HG03571 (cell line): ENCODE results near the gene GLI3.

Experiments
- ATAC-seq: cut with Tn5 transposase; IDR thresholded peaks from one replicate; pipeline ENCODE4 v1.9.1; 2021; ENCODE audit not compliant: unreplicated experiment

Gene GLI3

DNA sequence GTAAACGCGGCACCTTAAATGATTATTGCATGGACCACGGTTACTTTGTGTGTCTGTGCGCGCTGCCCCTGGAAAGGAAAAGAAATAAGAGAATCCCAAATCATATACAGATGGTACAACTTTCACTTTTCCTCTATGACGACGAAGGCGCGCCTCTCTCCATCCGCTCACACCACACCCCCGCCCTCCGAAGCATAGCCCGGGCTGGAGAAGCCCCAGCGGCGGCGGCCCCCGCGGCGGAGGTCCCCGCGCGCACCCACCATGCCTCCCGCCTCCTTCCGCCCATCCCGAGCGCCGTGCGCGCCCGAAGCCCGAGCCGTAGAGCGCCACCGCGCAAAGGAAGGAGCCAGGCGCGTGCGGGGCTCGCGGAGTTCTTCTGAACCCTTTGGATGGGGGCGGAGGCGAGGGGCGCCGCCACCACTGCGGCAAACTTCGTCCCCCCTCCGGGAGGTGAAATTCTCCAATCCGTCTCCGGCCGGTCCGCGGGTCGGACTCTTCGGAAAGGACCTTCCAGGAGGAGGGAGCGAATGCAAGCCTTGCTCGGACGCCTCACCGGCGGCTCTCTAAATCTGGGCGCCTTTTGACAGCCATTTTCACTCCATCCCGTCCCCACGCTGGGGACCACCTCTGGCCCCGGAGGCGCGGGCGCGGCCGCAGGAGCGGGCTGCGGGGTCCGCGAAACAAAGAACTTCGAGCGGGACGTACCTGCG, 588 bp downstream of the GLI3 start:
- no peak for ATAC-seq

DNA sequence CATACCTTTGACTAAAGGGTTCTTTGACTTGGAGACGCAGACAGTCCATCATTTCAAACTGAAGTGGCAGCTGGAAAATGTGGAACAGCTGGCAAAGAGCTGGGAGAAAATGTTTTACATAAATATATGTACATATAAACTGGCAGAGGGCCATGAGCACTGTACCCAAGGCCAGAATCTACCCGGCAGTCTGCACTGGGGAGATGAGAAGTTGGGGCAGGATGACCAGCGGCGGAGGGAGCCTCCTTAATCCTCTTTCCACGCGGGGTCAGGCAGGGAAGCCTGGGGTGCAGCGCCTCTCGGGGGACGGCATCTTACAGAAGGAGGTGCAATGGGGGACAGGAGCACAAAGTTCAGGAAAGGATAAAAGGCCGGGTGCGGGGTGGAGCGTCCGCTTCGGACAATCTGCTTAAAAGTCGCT, 1.3 kb downstream of the GLI3 start:
- ATAC-seq: no peak

DNA sequence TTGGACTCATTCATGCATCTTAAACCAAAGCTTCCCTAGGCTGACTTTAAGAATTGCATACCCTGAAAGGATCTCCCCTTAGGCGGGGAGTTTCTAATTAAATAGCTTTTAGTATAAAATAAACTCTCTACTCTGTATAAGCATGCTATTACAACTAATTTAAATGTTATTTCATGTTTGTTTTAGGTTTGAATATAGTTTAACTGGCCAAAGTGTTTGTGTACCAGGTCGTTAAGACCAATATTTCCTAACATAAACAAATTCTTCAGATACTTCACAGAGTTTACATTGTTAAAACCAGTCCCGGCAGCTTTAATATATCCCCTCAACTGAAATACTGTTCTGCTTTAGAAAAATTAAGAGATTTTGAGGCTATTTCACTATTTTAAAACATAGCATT, 2.3 kb downstream of the GLI3 start:
- no peak for ATAC-seq

- no peak for ATAC-seq
Measured at GRCh38 chr7:42233695-42234331, 3.2 kb downstream of the GLI3 start.

DNA sequence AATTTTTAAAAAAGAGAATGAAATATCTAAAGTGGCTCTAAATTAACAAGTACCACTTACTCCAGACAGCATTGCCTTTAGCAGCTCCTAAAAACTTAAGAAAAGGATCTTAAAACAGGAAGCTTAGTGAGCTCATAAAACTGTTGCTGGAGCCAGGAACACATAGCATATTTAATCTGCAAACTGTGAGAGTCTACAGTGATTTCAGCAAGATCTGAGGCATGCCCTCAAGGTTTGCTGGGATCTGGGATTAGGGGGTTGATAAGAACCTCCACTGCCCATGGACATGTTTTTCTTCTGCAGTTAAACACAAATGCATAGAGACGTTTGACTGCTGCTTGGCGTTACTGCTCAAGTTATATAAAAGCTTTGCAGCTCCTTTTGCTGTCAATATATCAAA, 3.8 kb downstream of the GLI3 start:
- ATAC-seq: no peak

DNA sequence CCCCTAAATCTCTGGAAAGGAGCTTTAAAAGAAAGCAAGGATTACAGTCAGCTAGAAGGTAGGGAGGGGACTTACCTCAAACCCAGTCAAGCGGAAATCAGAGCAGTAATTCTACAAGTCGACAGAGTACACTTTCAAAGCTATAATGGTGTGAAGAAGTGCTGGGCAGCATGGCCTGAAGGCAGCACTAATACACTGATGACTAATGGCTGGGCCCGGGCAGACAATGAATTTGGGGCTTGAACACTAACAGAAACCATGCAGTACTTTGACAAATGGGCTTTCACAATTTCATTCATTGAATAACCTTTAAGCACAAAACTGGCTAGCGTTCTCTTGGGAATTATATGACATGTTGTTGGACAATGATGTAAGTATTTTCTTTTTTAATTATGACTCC, 4.7 kb downstream of the GLI3 start:
- no peak for ATAC-seq

GRCh38 chr7:42231043-42231787, 5.8 kb downstream of the GLI3 start:
- no peak for ATAC-seq

DNA sequence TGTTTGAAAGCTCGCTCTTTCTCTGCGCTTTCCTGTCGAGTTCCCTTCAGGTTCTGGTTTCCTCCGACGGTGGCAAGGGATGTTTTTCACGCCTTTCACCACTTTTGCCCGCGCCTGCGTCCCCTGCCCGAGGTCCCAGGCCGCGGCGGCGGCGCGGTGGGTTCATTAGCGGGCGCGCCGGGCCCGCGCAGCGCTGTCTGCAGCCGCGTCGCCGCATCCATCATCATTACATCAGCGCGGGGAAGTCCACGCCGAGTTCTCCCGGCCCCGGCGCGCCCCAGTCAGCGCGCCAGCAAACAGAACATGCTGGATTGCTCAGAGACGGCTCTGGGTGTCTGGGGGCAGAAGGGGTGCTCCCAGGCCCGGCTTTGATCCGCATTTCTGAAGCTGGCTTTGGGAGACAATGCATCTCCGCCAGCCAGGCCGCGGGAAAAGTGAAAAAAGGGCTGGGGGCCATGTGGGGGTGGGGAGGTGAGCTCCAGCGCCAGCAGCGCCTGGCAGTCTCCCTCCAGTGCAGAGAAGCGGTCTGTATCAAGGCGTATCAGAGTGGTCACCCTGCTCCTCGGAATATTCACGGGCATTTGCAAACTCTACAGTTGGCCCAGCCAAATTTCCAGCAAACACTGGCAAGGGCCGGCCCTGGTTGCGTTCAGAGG, 8.9 kb downstream of the GLI3 start:
- ATAC-seq: no peak

GRCh38 chr7:42227541-42227935, 9.5 kb downstream of the GLI3 start:
- ATAC-seq: no peak

- ATAC-seq: no peak
Measured at GRCh38 chr7:42227021-42227420, 10.0 kb downstream of the GLI3 start.

DNA sequence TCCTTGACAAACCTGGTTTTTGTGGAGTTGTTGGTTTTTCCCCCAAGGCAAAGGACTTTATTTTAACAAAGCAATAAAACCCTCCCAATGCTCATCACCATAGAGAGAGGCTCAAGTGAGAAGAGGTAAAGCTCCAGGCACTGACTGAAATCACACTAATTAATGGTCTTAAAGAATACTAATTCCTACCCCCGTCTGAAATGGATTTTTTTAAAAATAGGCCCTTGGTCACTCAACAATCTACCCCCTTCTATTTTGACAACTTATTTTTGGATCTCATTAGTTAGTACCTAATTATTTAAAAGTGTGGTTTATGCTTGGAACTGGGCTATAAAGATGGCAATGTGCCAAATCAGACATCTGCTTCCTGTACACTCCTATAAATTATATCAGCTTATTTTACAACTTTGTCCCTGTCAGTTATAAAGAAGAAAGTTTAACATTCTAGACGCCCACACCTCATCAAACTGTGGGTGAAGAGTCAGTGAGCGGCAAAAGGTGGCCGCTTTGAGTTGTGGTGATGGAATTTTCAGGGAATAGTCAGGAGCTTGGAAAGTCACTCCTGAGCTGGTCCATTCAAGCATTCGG, 10.6 kb downstream of the GLI3 start:
- ATAC-seq: no peak

DNA sequence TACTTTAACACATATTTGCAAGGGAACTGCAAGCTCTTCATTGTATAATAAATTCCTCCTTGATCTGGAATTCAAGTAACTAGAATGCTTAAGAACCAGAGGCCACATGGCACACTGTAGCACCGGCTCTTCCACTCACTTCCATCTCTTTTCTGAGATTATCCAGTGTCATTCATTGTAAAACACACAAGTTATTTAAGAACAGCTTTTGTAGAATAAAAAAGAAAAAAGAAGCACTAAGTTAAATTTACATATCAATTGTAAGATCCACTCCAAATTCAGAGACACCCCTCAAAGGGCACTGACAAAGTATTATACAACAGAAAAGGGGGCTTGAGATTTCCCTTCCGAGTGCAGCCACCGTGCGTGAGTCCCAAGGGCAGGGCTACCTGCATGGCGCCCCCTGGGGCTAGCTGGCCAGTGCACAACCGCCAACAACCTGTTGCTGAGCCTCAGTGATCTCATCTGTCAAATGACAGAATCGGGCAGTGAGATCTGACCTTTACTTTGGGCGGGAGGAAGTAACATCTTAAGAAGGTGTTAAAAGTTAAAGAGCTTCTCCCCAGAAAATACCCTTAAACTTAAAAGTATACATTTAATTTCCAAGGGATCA, 12.5 kb downstream of the GLI3 start:
- ATAC-seq: no peak

DNA sequence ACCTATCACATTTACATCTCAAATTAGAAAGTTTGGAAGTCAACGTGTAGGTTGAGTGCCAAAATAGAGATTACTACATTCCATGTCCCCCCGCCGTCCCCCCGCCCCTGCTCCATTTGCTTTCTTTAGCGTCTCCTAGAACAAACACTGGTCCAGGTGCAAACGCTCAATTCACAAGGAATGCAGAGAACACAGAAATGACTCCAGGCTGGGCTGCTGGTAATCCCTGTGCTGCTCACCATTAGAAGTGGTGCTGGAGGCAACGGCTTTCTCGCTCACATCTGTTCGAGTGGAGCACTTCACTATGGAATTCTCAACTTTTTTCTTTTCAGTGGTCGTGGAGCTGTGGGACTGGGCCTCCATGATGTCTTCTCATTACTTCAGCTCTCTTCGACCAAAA, 14.1 kb downstream of the GLI3 start:
- ATAC-seq: no peak

DNA sequence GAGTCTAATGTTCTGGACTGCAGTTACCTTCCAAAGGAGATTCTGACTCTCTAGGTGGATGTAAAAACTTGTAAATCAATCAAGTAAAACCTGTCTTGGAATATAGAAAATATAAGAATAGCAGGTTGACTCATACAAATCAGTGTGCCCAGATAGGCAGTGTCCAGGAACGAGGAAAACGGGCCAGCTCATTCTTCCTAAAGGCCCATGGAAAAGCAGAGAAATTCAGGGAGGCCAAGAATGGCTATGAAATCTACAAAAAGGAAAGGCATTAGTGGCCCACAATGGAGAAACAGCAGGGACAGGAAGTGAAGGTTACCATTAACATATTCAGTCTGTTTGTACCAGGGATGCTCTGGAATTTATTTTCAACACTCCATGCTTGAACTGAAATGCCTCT, 14.9 kb downstream of the GLI3 start:
- ATAC-seq: no peak

- no peak for ATAC-seq
Measured at GRCh38 chr7:42221304-42221703, 15.7 kb downstream of the GLI3 start.

DNA sequence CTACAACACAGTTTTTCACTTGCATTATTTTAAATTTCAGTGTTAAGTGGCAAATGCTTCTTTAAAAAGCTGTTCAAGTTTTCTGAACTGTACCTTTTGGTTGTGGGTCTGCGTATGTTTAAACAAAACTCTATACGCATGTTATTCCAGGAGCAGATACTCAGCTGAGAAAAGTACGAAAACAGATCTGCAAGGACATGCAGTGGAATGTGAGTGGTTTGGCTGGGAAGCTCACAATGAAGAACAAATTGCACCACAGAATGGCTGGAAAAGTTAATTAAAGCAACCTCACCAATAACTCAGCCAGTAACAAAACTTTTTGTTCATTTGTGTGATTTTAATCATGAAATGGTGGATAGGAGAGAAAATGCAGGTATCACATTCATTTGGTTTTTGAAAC, 17.6 kb downstream of the GLI3 start:
- ATAC-seq: no peak

- no peak for ATAC-seq
Measured at GRCh38 chr7:42218248-42218647, 18.8 kb downstream of the GLI3 start.

GRCh38 chr7:42217548-42217947, 19.5 kb downstream of the GLI3 start:
- ATAC-seq: no peak

GRCh38 chr7:42217053-42217452, 20.0 kb downstream of the GLI3 start:
- ATAC-seq: no peak

DNA sequence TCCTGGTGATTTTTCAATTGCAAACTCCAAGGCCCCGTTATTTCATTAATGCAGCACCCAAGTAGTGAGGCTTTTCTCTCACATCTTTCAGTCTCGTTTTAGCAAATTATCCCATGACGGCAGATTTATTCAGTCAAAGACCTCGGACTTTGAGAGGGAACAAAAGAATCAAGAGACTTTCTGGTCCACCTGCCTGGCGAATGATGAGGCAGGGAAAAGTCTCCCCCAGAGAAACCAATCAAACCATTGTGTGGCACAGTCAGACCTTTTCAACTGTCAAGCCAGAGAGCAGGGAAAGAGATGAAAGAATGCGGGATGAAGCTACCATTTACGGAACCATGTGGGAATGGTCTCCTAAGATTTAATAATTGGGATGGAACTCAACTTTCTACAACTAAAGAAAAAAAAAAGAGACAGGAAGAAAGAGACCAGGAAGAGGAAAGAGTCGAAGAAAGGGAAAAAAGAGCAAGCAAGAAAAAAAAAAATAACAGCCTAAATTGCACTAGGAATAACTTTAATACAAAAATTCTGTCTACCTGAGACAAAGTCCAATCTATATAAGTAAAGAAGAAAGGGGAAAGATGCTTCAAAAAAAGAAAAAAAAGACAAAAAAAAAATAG, 22.8 kb downstream of the GLI3 start:
- ATAC-seq: no peak
